ENCODE measurements around the gene SCARB1. TPM values are rescaled to one million over a fixed set of nuclear protein-coding genes. Genes with fewer than 3 reads are reported as not detected.

Gene SCARB1
- total RNA-seq, 1 donor from 2014 or later, result 24.0 TPM

DNA sequence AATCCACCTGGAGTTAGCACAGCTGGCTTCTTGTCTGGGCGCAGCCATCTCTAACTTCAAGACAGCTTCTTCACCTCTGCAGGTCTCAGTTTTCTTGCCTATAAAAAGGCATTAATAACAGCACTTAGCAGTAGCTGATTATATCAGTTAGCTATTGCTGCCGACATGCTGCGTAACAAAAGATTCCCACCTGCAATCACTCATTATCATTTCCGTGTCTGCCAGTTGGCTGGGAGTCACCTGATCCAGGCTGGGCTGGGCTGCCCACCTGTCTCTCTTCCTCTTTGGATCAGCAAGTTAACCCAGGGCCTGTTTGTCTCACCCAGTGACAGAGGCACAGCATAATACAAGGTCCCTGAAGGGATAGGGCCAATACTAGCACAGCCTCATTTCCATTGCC lies 109.7 kb downstream of the SCARB1 start:
- peaks cover 44% of the 10 kb centered on the region for H3K4me1 ChIP-seq
- peak overlapping the region; percentile 86 for H3K27ac ChIP-seq

DNA sequence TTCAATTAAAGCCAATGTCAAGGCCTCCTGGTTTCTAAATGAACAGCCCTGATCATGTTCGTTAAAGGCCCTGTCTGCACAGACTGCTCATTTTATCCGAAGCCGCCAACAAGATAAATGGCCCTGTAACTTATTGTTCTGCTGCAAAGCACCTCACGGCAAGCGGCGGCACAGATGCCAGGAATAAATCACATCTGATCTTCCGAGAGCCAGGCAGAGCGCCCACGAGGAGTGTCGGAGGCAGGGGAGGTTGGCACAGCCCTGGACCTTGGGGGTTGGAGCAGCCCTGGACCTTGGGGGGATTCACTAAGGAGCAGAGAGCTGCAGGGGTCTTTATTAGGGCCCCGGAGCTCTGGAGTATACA lies 110.5 kb downstream of the SCARB1 start:
- H3K27ac ChIP-seq, result no peak overlapping the region
- ATAC-seq, result no peak
- no peak overlapping the region for H3K4me3 ChIP-seq
- intact Hi-C loops (cut with DNase I), result no loop called here
- no peak for DNase-seq
- no peaks in the 10 kb centered on the region for H3K36me3 ChIP-seq
- no peaks in the 10 kb centered on the region for H3K27me3 ChIP-seq (ENCODE audit: low read depth)
- H3K9me3 ChIP-seq, result no peaks in the 10 kb centered on the region
- H3K4me1 ChIP-seq, result peaks cover 37% of the 10 kb centered on the region
- no peak for TF ChIP-seq CTCF (IDR thresholded peaks at IDR 0.05)

More for the DNA sequence above, 109.7 kb downstream of the SCARB1 start:
- TF ChIP-seq CTCF (IDR thresholded peaks at IDR 0.05), result no peak
- DNase-seq (no peak), ATAC-seq (no peak)
- intact Hi-C loops (cut with DNase I), result no loop called here
- Histone ChIP-seq H3K9me3 (no peaks in the 10 kb centered on the region), H3K4me3 (no peak overlapping the region), H3K27me3 (ENCODE audit: low read depth) (no peaks in the 10 kb centered on the region), H3K36me3 (no peaks in the 10 kb centered on the region)

GRCh38 chr12:124752437-124753227 lies 111.0 kb downstream of the SCARB1 start:
- ATAC-seq (peak; percentile 12 to 42), DNase-seq (no peak)
- H3K9me3 ChIP-seq, result no peaks in the 10 kb centered on the region
- no peaks in the 10 kb centered on the region for H3K36me3 ChIP-seq
- H3K27ac ChIP-seq, result no peak overlapping the region
- H3K4me3 ChIP-seq, result no peak overlapping the region
- no peak for TF ChIP-seq CTCF (IDR thresholded peaks at IDR 0.05)
- peaks cover 37% of the 10 kb centered on the region for H3K4me1 ChIP-seq
- intact Hi-C loops (cut with DNase I), result no loop called here
- H3K27me3 ChIP-seq (ENCODE audit: low read depth), result no peaks in the 10 kb centered on the region

GRCh38 chr12:124751654-124752355 lies 111.9 kb downstream of the SCARB1 start:
- no peaks in the 10 kb centered on the region for H3K9me3 ChIP-seq
- no peaks in the 10 kb centered on the region for H3K27me3 ChIP-seq (ENCODE audit: low read depth)
- TF ChIP-seq CTCF (IDR thresholded peaks at IDR 0.05), result no peak
- no peaks in the 10 kb centered on the region for H3K36me3 ChIP-seq
- intact Hi-C loops (cut with DNase I), result no loop called here
- ATAC-seq, result no peak
- H3K4me1 ChIP-seq, result peaks cover 39% of the 10 kb centered on the region
- DNase-seq, result no peak
- H3K27ac ChIP-seq, result peak overlapping the region; percentile 1
- H3K4me3 ChIP-seq, result no peak overlapping the region

DNA sequence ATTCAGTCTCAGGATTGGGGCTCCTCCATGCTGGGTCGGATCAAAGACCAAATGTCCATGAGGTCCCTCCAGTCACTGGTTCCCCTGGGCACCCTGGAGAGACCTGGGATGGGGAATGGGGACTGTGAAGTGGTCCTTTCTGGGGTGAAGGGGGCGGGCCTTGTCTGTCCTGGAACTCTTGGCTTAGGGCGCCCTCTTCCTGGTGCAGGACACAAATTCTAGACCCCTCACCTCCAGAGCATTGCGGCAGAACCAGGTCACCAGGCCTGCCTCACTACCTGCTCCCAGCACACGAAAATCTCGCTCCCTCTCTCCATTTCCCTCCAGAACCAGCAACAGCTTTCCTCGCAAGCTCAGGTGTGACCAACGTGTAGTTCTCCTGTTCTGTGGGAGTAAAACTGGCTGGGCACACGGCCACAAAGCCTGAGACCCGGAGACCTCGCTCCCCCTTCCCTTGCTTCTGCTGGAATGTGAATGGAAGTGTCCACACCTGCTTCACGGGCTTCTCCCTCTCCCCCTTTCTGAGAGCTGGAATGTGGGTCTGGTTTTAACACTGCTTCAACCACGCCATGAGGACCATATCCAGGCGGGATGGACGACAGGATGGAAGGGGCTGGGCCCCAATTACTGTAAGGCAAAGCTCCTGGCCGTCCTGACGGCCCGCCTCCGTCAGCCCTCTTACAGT lies 112.7 kb downstream of the SCARB1 start:
- H3K4me1 ChIP-seq, result peaks cover 41% of the 10 kb centered on the region
- peak; percentile 8 for TF ChIP-seq CTCF (IDR thresholded peaks at IDR 0.05)
- no peaks in the 10 kb centered on the region for H3K36me3 ChIP-seq
- H3K27ac ChIP-seq, result peak overlapping the region; percentile 1
- ATAC-seq, result no peak
- H3K27me3 ChIP-seq (ENCODE audit: low read depth), result no peaks in the 10 kb centered on the region
- no peak overlapping the region for H3K4me3 ChIP-seq
- no peaks in the 10 kb centered on the region for H3K9me3 ChIP-seq
- intact Hi-C loops (cut with DNase I), result no loop called here
- DNase-seq, result no peak

Data from lower lobe of right lung (tissue), 2 donors.